DMS 273 treated with DMSO at 0.1 percent for 48 hours (cell line): ENCODE data around the gene SMNDC1.
A peak's percentile ranks its signal among the peaks of the same experiment; 100 is the strongest.
"Not testable (repeated sequence)": the region's sequence is repeated elsewhere in the genome, so short reads cannot be mapped to it uniquely, and the experiment has no call there.

Source experiments
- DNase-seq: peaks from one replicate; lab custom pipeline; 2025; lab: John Stamatoyannopoulos, UW

Gene SMNDC1

DNA sequence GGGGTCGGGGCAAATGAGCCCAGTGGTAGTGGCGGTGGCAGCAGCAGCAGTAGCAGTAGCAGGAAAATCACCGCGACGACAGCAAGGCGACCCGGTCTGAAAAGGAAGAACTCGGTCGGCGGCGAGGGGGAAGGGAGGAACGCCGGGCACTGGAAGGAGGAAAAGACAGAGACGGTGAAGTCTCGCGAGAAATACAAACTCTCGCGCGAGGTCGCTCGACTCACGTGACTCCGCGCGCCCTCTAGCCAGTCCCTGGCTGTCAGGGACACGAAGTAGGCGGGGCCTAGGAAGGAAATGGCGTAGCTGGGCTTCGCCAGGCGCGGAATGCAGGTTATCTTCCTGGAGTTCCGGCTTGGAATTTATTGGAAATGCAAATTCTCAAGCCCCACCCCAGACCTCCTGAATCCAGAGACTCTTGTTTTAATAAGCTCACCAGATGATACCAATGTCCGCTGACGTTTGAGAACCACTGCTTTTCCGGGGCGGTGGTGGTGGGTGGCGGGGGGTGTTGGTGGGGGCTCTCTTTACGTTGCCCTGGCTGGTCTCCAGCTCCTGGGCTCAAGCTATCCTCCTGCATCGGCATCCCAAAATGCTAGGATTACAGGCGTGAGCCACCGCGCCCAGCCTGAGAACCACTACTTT lies at the start of gene SMNDC1:
Gene SMNDC1 (minus strand): TSS at position 141 of the 642 bp plus-strand sequence. CDS start 1,333 bp downstream, outside the sequence.
- peak; percentile 89 for DNase-seq

- peak; percentile 2 for DNase-seq
Measured at GRCh38 chr10:110354322-110354766, 49.6 kb upstream of the SMNDC1 start.

- no peak for DNase-seq
Measured at GRCh38 chr10:110353244-110354119, 48.8 kb upstream of the SMNDC1 start.

GRCh38 chr10:110352930-110353243 lies 48.2 kb upstream of the SMNDC1 start:
- DNase-seq = no peak

DNA sequence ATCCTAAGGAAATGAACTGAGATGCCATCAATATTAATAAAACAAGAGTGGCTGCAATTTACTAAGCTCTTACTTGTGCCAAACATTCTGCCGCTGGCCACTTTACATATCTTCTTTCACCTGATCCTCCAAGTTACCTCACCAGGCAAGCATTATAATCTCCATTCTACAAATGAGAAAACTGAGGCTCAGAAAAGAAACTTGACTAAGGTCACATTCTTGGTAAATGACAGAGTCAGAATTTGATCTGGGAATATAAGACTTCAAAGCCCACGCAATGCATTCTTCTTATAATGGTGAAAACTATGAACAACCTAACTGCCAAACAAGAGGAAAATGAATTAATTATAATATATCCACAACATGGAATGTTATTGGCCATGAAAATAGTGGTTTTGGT lies 46.1 kb upstream of the SMNDC1 start:
- no peak for DNase-seq

DNA sequence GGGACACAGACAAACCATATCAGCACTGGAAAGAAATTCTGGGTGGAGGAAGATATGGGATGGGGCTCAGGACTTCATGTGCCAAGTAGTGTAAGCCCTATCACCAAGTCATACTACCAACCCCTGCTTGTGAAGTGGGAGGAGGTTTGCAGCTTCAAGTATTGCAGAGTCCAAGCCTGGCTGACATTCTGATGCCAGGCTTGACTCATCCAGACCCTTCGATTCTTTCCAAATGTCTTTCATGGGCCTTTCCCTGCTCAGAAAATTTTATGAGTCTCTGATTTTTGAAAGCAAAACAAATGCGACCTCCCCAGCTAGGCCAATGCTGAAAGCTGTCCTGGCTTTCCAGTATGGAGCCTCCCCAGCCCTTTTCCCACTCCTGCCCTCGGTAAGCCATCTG lies 45.1 kb upstream of the SMNDC1 start:
- no peak for DNase-seq

GRCh38 chr10:110349386-110349785 lies 44.7 kb upstream of the SMNDC1 start:
- no peak for DNase-seq

- DNase-seq = no peak
Measured at GRCh38 chr10:110348336-110348735, 43.6 kb upstream of the SMNDC1 start.

DNA sequence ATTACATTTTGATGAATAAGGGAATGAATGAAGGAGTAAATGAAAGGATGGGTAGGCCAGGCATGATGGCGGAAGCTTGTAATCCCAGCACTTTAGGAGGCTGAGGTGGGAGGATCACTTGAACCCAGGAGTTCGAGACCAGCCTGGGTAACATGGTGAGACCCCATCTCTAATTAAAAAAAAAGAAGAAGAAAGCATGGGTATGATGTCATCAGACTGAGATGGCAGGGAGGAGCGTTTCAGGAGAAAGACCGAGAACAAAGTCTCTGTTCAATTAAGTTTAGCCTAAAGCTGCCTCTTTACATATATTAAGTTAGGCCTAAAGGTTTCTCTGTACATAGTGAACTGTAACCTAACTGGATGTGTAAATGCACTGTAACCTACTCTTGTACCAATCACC lies 42.2 kb upstream of the SMNDC1 start:
- DNase-seq = no peak

DNA sequence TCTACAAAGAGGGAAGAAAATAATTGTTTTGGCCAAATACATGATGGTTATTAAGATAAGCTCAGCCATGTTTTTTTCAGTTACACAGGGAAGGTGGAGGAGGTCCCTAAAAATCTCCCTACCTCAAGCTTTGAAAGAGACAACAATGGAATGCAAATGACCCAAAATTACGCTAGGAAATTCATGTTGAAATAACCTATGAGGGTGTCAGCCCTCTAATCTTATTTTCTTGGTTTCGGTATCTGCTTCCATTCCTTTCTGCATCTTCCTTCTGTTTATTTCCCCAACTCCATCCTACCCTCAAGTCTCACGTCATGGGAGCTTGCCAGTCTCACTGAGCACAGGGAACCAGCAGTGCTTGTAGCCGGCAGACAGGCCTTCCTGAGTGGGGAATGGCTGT lies 40.6 kb upstream of the SMNDC1 start:
- no peak for DNase-seq

DNA sequence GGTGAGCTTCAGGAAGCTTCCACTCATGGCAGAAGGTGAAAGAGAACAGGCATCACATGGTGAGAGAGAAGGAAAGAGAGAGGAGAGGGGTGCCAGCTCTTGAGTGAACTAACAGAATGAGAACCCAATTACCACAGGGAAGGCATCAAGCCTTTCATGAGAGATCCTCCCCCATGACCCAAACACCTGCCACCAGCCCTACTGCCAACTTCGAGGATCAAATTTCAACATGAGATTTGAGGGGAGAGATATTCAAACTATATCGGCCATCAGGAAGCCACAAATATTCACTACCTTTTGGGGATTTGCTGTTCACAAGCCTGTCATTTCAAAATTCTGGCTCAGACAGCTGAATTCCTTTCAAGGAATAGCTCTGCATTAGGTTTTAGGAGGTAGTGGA lies 39.9 kb upstream of the SMNDC1 start:
- DNase-seq = peak; percentile 71

DNA sequence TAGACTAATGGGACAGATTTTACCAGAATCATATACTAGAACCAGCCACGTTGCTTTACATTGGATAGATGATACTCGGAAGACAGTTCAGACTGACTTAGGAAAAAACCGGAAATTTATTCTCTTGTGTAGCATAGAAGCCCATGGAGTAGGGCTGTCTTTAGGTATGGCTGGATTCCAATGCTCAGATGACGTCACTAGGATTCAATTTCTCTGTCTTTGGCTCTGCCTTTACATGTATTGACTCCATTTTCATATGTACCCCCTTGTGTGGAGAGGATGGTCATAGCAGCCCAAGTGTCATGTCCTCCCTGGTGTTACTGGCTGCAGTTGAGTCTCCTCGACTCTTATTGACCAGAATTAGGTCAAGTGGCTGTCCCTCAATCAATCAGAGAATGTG lies 39.2 kb upstream of the SMNDC1 start:
- no peak for DNase-seq

- DNase-seq = no peak
Measured at GRCh38 chr10:110340816-110341215, 36.1 kb upstream of the SMNDC1 start.

- no peak for DNase-seq
Measured at GRCh38 chr10:110340122-110340521, 35.4 kb upstream of the SMNDC1 start.

DNA sequence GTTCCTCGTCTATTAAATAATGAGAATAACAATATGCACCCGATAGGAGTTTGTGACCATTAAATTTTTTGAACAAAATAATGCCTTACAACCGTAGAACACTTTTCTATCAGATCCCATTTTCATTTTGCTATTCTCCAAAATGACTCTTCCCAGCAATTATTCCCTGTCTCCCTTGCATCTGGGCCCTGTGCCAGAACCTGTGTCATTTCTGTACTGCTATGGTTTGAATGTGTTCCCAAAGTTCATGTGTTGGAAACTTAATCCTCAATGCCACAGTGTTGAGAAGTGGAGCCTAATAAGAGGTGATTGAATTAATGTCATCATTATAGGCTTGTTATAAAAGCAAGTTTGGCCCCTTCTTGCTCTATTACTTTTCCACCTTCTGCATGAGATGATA lies 33.2 kb upstream of the SMNDC1 start:
- no peak for DNase-seq

DNA sequence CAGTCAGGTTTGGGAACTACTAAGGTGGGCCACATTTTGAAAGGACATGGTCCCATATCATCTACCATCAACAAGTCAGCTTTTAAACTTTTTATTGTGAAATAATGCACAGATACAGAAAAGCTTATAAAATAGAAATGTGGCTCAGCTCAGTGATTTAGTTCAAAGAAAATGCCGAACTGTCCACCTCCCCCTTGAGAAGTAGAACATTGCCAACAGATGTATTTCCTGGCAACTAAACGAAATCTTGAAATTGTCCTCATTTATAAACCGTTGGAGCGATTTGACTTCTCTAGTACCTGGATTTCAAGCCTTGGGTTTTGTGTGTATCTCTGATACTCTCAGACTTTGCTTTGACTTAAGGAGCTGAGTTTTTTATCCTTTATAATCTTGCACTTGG lies 32.7 kb upstream of the SMNDC1 start:
- no peak for DNase-seq

DNA sequence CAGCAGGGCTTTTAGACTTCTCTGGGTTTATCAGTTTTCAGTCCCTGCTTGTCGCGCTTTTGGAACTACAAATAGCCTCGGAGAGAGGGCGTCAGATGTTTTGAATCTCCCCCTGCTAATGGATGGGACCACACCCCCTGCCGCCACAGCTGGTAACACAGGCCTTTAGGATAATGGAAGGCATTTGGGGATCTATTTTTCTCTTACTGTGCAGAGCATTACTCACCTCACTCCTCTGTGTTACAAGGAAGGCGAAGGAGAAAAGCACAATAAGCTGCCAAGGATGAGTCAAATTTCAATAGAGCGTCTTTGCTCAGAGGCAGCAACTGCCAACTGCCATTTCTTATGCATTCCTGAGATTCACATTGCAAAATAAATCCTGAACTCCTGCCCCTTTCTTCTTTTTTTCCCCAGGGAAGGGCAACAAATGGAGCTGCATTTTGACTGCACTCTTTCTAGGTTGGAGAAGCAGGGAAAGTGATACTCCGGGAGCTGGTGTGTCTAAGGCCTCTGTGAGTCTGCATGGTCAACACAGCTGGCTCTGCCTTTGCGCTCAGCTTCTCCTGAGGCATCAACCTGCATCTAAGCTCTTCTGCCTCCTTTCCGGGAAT lies 31.5 kb upstream of the SMNDC1 start:
- DNase-seq = no peak

DNA sequence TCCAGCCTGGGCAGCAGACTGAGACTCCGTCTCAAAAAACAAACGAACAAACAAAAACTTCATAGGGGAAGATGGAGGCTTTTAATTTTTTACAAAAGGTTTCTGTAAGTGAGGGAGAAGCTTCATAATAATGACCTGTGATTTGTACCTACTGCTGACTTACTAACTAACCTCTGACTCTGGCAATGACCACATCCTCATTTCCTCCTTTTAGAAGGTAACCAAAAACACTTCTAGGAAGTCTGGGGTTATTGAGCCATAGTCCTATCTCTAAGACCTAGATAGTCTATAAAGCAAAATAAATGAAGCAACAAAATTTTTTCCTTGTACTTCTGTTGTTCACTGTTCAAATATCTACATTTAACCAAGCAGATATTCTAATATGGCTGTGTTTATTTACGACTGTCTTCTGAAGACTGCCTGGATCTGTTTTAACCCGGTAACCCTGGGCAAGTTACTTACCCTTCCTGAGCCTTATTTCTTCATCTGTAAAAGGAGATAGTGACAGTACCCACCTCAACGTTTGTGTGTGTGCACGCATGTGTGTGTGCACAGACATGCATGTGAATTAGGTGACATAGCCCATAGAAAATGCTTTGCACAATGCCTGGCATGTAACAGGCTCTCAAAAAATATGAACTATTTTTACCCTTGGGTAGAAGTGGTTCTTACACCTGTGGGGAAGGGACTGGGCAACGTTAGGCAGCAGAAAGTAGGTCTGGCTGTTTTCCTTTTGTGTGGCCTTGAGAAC lies 30.8 kb upstream of the SMNDC1 start:
- no peak for DNase-seq

- no peak for DNase-seq
Measured at GRCh38 chr10:110334061-110334656, 29.4 kb upstream of the SMNDC1 start.

DNA sequence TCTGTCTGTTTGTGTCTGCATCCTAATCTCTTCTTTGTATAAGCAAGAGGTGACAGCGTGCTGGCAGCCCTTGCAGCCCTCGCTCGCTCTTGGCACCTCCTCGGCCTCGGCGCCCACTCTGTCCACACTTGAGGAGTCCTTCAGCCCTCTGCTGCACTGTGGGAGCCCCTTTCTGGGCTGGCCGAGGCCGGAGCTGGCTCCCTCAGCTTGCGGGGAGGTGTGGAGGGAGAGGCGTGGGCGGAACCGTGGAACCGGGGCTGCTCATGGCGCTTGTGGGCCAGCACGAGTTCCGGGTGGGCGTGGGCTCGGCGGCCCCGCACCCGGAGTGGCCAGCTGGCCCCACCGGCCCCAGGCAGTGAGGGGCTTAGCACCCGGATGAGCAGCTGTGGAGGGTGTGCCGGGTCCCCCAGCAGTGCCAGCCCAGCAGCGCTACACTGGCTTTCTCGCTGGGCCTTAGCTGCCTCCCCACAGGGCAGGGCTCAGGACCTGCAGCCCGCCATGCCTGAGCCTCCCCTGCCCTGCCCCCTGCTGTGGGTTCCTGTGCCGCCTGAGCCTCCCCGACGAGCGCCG lies 26.6 kb upstream of the SMNDC1 start:
- not testable (repeated sequence) for DNase-seq

- DNase-seq = no peak
Measured at GRCh38 chr10:110330675-110331074, 26.0 kb upstream of the SMNDC1 start.
